OCI-LY3 (cell line): ENCODE data around the gene CKLF.

Experiments used
- CTCF ChIP-seq: fragments of 200-600, 300-600 bp; sonication (generic); IDR thresholded peaks from 2 replicates; pipeline ENCODE4 v1.5.1; 2014; ENCODE audit warnings: antibody characterized with exemption, low read length, low read depth
- EZH2phosphoT487 ChIP-seq: fragments of 200-600 bp; shearing (Covaris generic); IDR thresholded peaks from 2 replicates; pipeline ENCODE4 v1.6.1; 2018; ENCODE audit warnings: antibody characterized with exemption, mixed run types, low read depth

DNA sequence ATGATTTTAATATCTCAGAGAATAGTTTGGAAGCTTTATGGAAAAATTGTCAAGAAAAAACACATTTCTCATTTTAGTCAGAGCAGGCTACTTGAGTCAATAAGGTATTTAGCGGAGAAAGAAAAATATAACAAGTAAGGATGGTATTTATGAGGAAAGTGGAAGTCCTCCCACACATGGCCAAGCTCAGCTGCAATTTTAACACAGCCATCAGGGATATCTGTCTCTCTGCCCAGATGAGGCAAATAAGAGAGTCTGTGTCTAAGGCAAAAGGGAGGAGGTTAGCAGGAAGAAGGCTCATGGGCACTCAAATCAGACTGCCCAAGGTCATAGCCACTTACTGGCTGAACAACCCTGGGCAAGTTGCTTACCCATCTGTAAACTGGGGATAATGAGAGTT, 21.7 kb downstream of the CKLF start:
- TF ChIP-seq CTCF (no peak), EZH2phosphoT487 (no peak)
